Measurements from ENCODE around the gene ABCC6.

DNA sequence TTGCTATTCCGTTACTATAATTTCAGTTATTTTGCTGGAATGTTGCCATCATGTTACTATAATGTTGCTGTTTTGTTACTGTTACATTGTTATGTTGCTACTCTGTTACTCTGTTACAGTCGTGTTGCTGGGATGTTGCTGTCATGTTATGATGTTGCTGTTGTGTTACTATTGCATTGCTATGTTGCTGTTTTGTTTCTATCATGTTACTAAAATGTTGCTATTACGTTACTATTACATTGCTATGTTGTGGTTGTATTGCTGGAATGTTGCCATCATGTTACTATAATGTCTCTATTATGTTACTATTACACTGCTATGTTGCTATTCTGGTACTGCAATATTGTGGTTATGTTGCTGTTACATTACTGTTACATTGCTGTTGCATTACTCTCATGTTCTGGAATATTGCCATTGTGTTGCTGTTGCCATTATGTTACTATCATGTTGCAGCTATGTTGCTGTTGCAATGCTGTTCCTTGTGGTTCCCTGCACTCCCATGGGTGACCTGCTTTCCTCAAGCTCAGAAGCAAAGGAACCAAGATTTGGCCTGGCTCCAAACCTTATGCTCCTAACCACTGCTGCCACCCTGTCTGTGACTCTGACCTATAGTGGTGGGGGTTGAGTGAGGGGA lies 64.4 kb downstream of the ABCC6 start:
- TF ChIP-seq, protein P1, sequence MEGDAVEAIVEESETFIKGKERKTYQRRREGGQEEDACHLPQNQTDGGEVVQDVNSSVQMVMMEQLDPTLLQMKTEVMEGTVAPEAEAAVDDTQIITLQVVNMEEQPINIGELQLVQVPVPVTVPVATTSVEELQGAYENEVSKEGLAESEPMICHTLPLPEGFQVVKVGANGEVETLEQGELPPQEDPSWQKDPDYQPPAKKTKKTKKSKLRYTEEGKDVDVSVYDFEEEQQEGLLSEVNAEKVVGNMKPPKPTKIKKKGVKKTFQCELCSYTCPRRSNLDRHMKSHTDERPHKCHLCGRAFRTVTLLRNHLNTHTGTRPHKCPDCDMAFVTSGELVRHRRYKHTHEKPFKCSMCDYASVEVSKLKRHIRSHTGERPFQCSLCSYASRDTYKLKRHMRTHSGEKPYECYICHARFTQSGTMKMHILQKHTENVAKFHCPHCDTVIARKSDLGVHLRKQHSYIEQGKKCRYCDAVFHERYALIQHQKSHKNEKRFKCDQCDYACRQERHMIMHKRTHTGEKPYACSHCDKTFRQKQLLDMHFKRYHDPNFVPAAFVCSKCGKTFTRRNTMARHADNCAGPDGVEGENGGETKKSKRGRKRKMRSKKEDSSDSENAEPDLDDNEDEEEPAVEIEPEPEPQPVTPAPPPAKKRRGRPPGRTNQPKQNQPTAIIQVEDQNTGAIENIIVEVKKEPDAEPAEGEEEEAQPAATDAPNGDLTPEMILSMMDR (IDR thresholded peaks at IDR 0.05; ENCODE audit: low read depth, low read length) = no peak
- TF ChIP-seq, protein P2, sequence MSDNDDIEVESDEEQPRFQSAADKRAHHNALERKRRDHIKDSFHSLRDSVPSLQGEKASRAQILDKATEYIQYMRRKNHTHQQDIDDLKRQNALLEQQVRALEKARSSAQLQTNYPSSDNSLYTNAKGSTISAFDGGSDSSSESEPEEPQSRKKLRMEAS (IDR thresholded peaks at IDR 0.05; ENCODE audit: low read depth, low read length) = no peak
- no peak for TF ChIP-seq POLR2A (IDR thresholded peaks at IDR 0.05; ENCODE audit: extremely low read depth, insufficient read length)
- TF ChIP-seq MYC (IDR thresholded peaks at IDR 0.05; ENCODE audit: low read depth, low read length) = no peak

All from NB4 (cell line).